Left ventricle myocardium inferior (tissue), 1 donor: ENCODE measurements around the gene TMEM205. TPM values are rescaled to one million over a fixed set of nuclear protein-coding genes. Genes with fewer than 3 reads are reported as not detected.

Experiments used
- DNase-seq: peaks from one replicate; pipeline ENCODE4 v3.0.0-alpha.2; 2020
- H3K27ac ChIP-seq: fragments of 200-600 bp; replicated peaks from 2 replicates; pipeline ENCODE4 v1.8.0; 2021
- H3K27me3 ChIP-seq: fragments of 200-600 bp; 2 replicates; pipeline ENCODE4 v1.8.0; 2021; ENCODE audit warnings: low read depth
- H3K36me3 ChIP-seq: fragments of 200-600 bp; 2 replicates; pipeline ENCODE4 v1.8.0; 2021
- H3K4me1 ChIP-seq: fragments of 200-600 bp; 2 replicates; pipeline ENCODE4 v1.8.0; 2021
- H3K4me3 ChIP-seq: fragments of 200-600 bp; 2 replicates; pipeline ENCODE4 v1.8.0; 2021; ENCODE audit warnings: mild to moderate bottlenecking, moderate library complexity
- H3K9me3 ChIP-seq: fragments of 200-600 bp; replicated peaks from 2 replicates; pipeline ENCODE4 v1.8.0; 2021
- CTCF ChIP-seq: fragments of 200-600 bp; IDR thresholded peaks from 2 replicates; pipeline ENCODE4 v1.8.0; 2021; ENCODE audit warnings: antibody characterized with exemption, mild to moderate bottlenecking, borderline replicate concordance
- intact Hi-C: fragments of 100-400 bp; cut with micrococcal nuclease; formaldehyde crosslinking; loops from one replicate; pipeline ENCODE4 v1.11.0; 2022
- total RNA-seq: library from RNA; stranded (reverse); fragmentation: NEBNext Ultra II Directional; extraction: Animal tissue kit (Norgen Biotek cat#: 25700); gene quantifications from one replicate; pipeline ENCODE4 v1.2.1, GENCODE V29; 2021
- donor health status: DM: no; HTN: yes; CAD: no; lungs with severe emphysema.

The TMEM205 gene
- total RNA-seq, 1 donor from 2014 or later, result 77.8 TPM

- DNase-seq, result peak; percentile 44
- Histone ChIP-seq H3K9me3 (no peaks in the 10 kb centered on the region), H3K36me3 (no peaks in the 10 kb centered on the region), H3K27ac (no peak overlapping the region), H3K4me3 (no peak overlapping the region), H3K27me3 (peaks cover 13% of the 10 kb centered on the region), H3K4me1 (peaks cover 77% of the 10 kb centered on the region)
- peak; percentile 66 for TF ChIP-seq CTCF
- intact Hi-C loops, result no loop called here
These were observed 32.5 kb upstream of the TMEM205 start for GRCh38 chr19:11378319-11379189.

GRCh38 chr19:11377756-11378155, 31.7 kb upstream of the TMEM205 start:
- TF ChIP-seq CTCF, result no peak
- intact Hi-C loops, result no loop called here
- Histone ChIP-seq H3K27me3 (peaks cover 6% of the 10 kb centered on the region), H3K4me3 (no peak overlapping the region), H3K27ac (no peak overlapping the region), H3K36me3 (no peaks in the 10 kb centered on the region), H3K4me1 (peaks cover 70% of the 10 kb centered on the region), H3K9me3 (no peaks in the 10 kb centered on the region)
- DNase-seq, result no peak

GRCh38 chr19:11377237-11377636, 31.2 kb upstream of the TMEM205 start:
- no peak for TF ChIP-seq CTCF
- Histone ChIP-seq H3K4me1 (peaks cover 66% of the 10 kb centered on the region), H3K4me3 (no peak overlapping the region), H3K9me3 (no peaks in the 10 kb centered on the region), H3K27me3 (peaks cover under 1% of the 10 kb centered on the region), H3K27ac (peak overlapping the region; percentile 97), H3K36me3 (no peaks in the 10 kb centered on the region)
- intact Hi-C loops, result no loop called here
- DNase-seq, result no peak

GRCh38 chr19:11375143-11375948, 29.3 kb upstream of the TMEM205 start:
- Histone ChIP-seq H3K36me3 (no peaks in the 10 kb centered on the region), H3K27me3 (no peaks in the 10 kb centered on the region), H3K9me3 (no peaks in the 10 kb centered on the region), H3K4me3 (peak overlapping the region; percentile 72), H3K4me1 (peaks cover 49% of the 10 kb centered on the region), H3K27ac (peak overlapping the region; percentile 97)
- no peak for TF ChIP-seq CTCF
- intact Hi-C loops, result no loop called here
- peak; percentile 54 for DNase-seq

- no peak for TF ChIP-seq CTCF
- intact Hi-C loops, result no loop called here
- H3K4me1 ChIP-seq, result peaks cover 45% of the 10 kb centered on the region
These were observed 28.5 kb upstream of the TMEM205 start, which contains the start of gene SWSAP1 for GRCh38 chr19:11374433-11375142. Gene SWSAP1, plus strand, starts transcription at chr19:11374666. Its CDS starts 15 bp downstream, at chr19:11374681.

More at GRCh38 chr19:11374433-11375142, 28.5 kb upstream of the TMEM205 start, which contains the start of gene SWSAP1:
- DNase-seq, result peak; percentile 99
- no peaks in the 10 kb centered on the region for H3K9me3 ChIP-seq
- H3K27me3 ChIP-seq, result no peaks in the 10 kb centered on the region
- H3K27ac ChIP-seq, result peak within 1 kb of the TSS; percentile 97
- no peaks in the 10 kb centered on the region for H3K36me3 ChIP-seq
- H3K4me3 ChIP-seq, result peak within 1 kb of the TSS; percentile 72
